ENCODE data around the gene FBXL19. TPM values are rescaled to one million over a fixed set of nuclear protein-coding genes. Genes with fewer than 3 reads are reported as not detected.
A peak's percentile ranks its signal among the peaks of the same experiment; 100 is the strongest.

Gene FBXL19
- polyA plus RNA-seq = 0.26 TPM

GRCh38 chr16:30923554-30924075, at the start of gene FBXL19:
TSS of gene FBXL19 (plus strand) at chr16:30923572. CDS start at chr16:30925755, 2,183 bp downstream.
- Mint-ChIP-seq H3K9me3 (peaks cover 0 to 1% (median 0%) of the 10 kb centered on the region in 3 donors), H3K4me1 (peaks cover 0 to 8% (median 7%) of the 10 kb centered on the region in 3 donors)

GRCh38 chr16:30874244-30874820, 49.0 kb upstream of the FBXL19 start:
- Mint-ChIP-seq H3K4me3 (peak overlapping the region; percentile 57 to 98 (median 95)), H3K4me1 (peaks cover 6 to 24% (median 21%) of the 10 kb centered on the region in 3 donors), H3K9me3 (no peaks in the 10 kb centered on the region), H3K27me3 (no peaks in the 10 kb centered on the region), H3K27ac (peak overlapping the region; percentile 23 to 98 (median 97)), H3K36me3 (peaks cover 3% of the 10 kb centered on the region)

More at GRCh38 chr16:30923554-30924075, at the start of gene FBXL19:
- H3K4me3 Mint-ChIP-seq = peak within 1 kb of the TSS; percentile 92 to 100 (median 100)
- peak within 1 kb of the TSS; percentile 92 to 100 (median 99) for H3K27ac Mint-ChIP-seq
- no peaks in the 10 kb centered on the region for H3K27me3 Mint-ChIP-seq
- no peaks in the 10 kb centered on the region for H3K36me3 Mint-ChIP-seq

- Mint-ChIP-seq H3K4me1 (peaks cover 6 to 24% (median 21%) of the 10 kb centered on the region in 3 donors), H3K27ac (peak overlapping the region; percentile 23 to 98 (median 97)), H3K9me3 (no peaks in the 10 kb centered on the region), H3K4me3 (peak overlapping the region; percentile 57 to 98 (median 95)), H3K36me3 (peaks cover 3% of the 10 kb centered on the region), H3K27me3 (no peaks in the 10 kb centered on the region)
Observed at GRCh38 chr16:30874821-30875717, 48.3 kb upstream of the FBXL19 start.

GRCh38 chr16:30875871-30876801, 47.2 kb upstream of the FBXL19 start:
- Mint-ChIP-seq H3K9me3 (no peaks in the 10 kb centered on the region), H3K4me1 (peaks cover 6 to 24% (median 21%) of the 10 kb centered on the region in 3 donors), H3K27ac (peak overlapping the region; percentile 23 to 98 (median 97)), H3K27me3 (no peaks in the 10 kb centered on the region), H3K36me3 (peaks cover 3% of the 10 kb centered on the region), H3K4me3 (peak overlapping the region; percentile 57 to 98 (median 95))

- peaks cover 6 to 24% (median 23%) of the 10 kb centered on the region in 3 donors for H3K4me1 Mint-ChIP-seq
- peaks cover 3% of the 10 kb centered on the region for H3K36me3 Mint-ChIP-seq
- H3K9me3 Mint-ChIP-seq = no peaks in the 10 kb centered on the region
Observed at GRCh38 chr16:30876867-30877266, 46.5 kb upstream of the FBXL19 start.

GRCh38 chr16:30882429-30883310, 40.7 kb upstream of the FBXL19 start:
- peak overlapping the region in 2 of 4 donors; percentile 29 to 58 for H3K4me3 Mint-ChIP-seq
- peak overlapping the region in 1 of 3 donors; percentile 10 for H3K27ac Mint-ChIP-seq

More at GRCh38 chr16:30876867-30877266, 46.5 kb upstream of the FBXL19 start:
- Mint-ChIP-seq H3K4me3 (peak overlapping the region; percentile 57 to 98 (median 95)), H3K27me3 (no peaks in the 10 kb centered on the region), H3K27ac (peak overlapping the region in 2 of 3 donors; percentile 97 to 98)

GRCh38 chr16:30884760-30885159, 38.6 kb upstream of the FBXL19 start:
- H3K4me3 Mint-ChIP-seq = peak overlapping the region in 3 of 4 donors; percentile 4 to 74 (median 19)
- H3K4me1 Mint-ChIP-seq = peaks cover 12 to 21% (median 15%) of the 10 kb centered on the region in 3 donors
- H3K36me3 Mint-ChIP-seq = peaks cover 6% of the 10 kb centered on the region
- H3K27me3 Mint-ChIP-seq = no peaks in the 10 kb centered on the region
- H3K9me3 Mint-ChIP-seq = no peaks in the 10 kb centered on the region
- H3K27ac Mint-ChIP-seq = peak overlapping the region; percentile 33 to 67 (median 47)

More at GRCh38 chr16:30882429-30883310, 40.7 kb upstream of the FBXL19 start:
- peaks cover 12 to 17% (median 15%) of the 10 kb centered on the region in 3 donors for H3K4me1 Mint-ChIP-seq
- H3K36me3 Mint-ChIP-seq = peaks cover 6% of the 10 kb centered on the region
- H3K9me3 Mint-ChIP-seq = no peaks in the 10 kb centered on the region
- H3K27me3 Mint-ChIP-seq = no peaks in the 10 kb centered on the region

- peaks cover 12 to 21% (median 15%) of the 10 kb centered on the region in 3 donors for H3K4me1 Mint-ChIP-seq
- H3K9me3 Mint-ChIP-seq = no peaks in the 10 kb centered on the region
- peak overlapping the region; percentile 33 to 50 (median 47) for H3K27ac Mint-ChIP-seq
- H3K27me3 Mint-ChIP-seq = no peaks in the 10 kb centered on the region
- peaks cover 6% of the 10 kb centered on the region for H3K36me3 Mint-ChIP-seq
- peak overlapping the region in 3 of 4 donors; percentile 4 to 74 (median 19) for H3K4me3 Mint-ChIP-seq
Observed at GRCh38 chr16:30885196-30885595, 38.2 kb upstream of the FBXL19 start.

- peaks cover 12 to 21% (median 15%) of the 10 kb centered on the region in 3 donors for H3K4me1 Mint-ChIP-seq
- no peaks in the 10 kb centered on the region for H3K9me3 Mint-ChIP-seq
- H3K4me3 Mint-ChIP-seq = peak overlapping the region in 1 of 4 donors; percentile 9
- H3K27ac Mint-ChIP-seq = peak overlapping the region in 1 of 3 donors; percentile 84
- H3K27me3 Mint-ChIP-seq = no peaks in the 10 kb centered on the region
- peaks cover 6% of the 10 kb centered on the region for H3K36me3 Mint-ChIP-seq
Observed at GRCh38 chr16:30886145-30886544, 37.2 kb upstream of the FBXL19 start.

GRCh38 chr16:30887927-30888326, 35.4 kb upstream of the FBXL19 start:
- H3K27ac Mint-ChIP-seq = no peak overlapping the region
- peaks cover 9 to 19% (median 10%) of the 10 kb centered on the region in 3 donors for H3K4me1 Mint-ChIP-seq
- H3K9me3 Mint-ChIP-seq = no peaks in the 10 kb centered on the region
- no peak overlapping the region for H3K4me3 Mint-ChIP-seq
- no peaks in the 10 kb centered on the region for H3K27me3 Mint-ChIP-seq
- peaks cover 5% of the 10 kb centered on the region for H3K36me3 Mint-ChIP-seq

GRCh38 chr16:30888856-30889499, 34.4 kb upstream of the FBXL19 start:
- Mint-ChIP-seq H3K27ac (no peak overlapping the region), H3K4me3 (no peak overlapping the region), H3K9me3 (no peaks in the 10 kb centered on the region), H3K4me1 (peaks cover 7 to 22% (median 13%) of the 10 kb centered on the region in 3 donors), H3K27me3 (no peaks in the 10 kb centered on the region), H3K36me3 (peaks cover 4% of the 10 kb centered on the region)

GRCh38 chr16:30889721-30890120, 33.7 kb upstream of the FBXL19 start:
- peaks cover 10 to 24% (median 16%) of the 10 kb centered on the region in 3 donors for H3K4me1 Mint-ChIP-seq
- no peaks in the 10 kb centered on the region for H3K27me3 Mint-ChIP-seq
- H3K4me3 Mint-ChIP-seq = no peak overlapping the region
- H3K9me3 Mint-ChIP-seq = no peaks in the 10 kb centered on the region
- peak overlapping the region in 1 of 3 donors; percentile 71 for H3K27ac Mint-ChIP-seq
- H3K36me3 Mint-ChIP-seq = peaks cover 4% of the 10 kb centered on the region
